ENCODE measurements around the gene DEDD2.

The DEDD2 gene

DNA sequence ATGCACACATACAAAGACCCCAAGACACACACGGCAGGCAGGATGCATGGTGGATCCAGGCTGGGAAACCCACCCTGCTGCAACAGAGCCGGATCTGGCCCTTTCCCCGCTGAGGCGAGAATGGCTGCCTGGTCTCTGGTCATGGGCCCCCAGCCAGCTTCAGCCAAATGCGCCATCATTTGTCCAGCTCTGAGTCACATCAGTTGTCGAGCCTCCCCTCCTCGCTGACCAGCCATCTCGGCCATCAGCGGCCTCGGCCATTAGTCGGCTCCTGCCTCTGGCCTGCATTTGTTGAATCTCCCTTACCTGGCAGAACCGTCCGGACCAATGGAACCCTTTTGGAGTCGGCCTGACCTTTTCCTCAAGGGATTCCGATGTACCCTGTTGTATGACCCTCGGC, 46.8 kb downstream of the DEDD2 start:
- no peak for DNase-seq (ENCODE audit: low read depth)

DNA sequence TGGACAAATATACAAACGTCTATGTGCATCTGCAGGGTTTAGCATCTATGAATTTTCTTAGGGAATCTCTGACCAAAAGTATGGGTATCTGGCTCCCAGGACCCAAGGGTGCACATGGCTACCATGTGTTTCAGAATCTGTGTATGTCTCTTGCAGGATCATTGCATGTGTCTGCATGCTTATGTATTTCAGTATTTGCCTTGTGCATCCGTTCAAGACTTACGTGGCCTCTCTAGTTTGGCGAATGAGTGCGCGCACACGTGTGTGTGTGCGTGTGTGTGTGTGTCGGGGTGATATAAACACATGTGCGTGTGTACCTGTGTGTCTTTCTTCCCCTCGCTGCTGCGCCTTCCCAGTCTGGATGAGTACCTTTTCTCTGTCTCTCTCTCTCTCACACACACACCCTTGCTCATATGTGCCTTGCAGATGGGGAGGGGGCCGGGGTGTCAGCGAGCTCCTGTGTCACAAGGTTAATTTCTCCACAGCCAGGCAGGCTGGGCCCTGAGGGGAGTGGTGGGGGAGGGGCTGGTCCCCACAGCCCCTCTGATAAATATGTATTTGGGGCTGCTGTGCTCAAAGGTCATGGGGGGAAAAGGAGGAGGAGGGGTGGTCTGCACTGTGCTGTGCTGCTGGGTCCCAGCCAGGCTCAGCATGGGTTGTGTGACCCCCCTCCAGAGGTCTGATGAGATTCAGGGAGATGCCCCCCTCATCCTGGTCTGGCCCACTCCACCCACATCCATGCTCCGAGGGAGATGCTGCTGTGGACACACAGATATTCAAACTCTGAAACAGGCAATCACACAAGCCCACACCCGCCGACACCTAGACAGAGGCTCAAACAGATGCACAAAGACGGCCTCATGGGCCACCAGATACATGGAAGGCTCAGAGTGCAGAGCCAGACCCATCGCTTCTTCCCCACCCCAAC, 47.7 kb downstream of the DEDD2 start:
- DNase-seq (ENCODE audit: low read depth), result no peak

DNA sequence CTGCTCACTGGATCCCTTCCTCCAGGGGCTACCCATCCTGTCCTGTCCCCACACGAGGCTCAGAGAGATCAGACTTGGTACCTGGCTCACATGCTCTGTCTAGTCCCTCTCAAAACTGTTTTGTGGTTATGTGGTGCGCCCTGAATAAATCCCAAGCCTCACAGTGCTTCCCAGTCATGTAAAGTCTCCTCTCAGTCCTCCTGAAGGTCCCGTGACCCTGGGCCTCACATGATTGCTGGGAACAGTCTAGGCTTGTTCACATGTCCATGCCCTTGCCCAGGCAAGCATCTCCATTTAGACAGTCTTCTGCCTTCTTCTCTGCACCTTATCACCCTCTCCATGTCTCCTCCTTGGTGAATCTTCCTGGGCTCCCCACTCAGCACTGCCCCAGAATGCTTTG, 49.3 kb downstream of the DEDD2 start:
- DNase-seq (ENCODE audit: low read depth), result no peak

DNA sequence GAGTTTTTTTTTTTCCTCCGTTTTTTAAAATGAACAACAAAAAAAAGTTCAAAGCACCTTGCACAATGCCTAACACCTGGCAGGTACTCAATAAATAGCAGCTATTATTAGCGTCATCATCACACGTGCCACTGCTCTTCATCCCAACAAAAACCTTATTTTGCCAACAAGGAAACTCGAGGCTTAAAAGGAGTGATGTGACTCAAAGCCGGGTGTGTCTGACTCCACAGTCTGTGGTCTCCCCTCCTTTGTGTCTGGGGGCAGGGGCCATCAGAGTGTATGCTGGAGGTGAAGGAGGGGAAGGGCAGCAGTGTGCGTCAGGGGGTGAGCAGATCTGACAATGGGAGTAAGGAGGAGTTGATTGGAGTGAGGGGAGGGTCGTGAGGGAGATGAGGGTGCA, 51.2 kb downstream of the DEDD2 start:
- no peak for DNase-seq (ENCODE audit: low read depth)

DNA sequence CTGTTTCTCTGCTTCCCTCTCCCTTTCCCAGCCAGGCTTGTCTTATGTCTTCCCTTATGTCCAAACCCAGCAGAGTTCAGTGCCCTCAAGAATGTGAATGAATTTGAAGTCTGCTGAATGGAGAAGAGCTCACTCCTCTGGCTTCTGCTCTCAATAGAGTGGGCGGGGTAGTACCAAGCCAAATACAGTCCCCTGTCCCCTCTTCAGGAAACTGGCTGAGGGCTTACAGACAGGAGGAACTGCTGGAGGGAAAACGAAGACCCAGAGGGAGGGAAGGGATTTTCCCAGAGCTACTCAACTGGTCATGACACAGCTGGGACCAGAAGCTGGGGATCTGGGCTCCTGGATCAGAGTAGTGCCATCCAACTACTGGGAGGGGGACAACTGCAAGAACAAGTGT, 52.3 kb downstream of the DEDD2 start:
- DNase-seq (ENCODE audit: low read depth), result no peak

DNA sequence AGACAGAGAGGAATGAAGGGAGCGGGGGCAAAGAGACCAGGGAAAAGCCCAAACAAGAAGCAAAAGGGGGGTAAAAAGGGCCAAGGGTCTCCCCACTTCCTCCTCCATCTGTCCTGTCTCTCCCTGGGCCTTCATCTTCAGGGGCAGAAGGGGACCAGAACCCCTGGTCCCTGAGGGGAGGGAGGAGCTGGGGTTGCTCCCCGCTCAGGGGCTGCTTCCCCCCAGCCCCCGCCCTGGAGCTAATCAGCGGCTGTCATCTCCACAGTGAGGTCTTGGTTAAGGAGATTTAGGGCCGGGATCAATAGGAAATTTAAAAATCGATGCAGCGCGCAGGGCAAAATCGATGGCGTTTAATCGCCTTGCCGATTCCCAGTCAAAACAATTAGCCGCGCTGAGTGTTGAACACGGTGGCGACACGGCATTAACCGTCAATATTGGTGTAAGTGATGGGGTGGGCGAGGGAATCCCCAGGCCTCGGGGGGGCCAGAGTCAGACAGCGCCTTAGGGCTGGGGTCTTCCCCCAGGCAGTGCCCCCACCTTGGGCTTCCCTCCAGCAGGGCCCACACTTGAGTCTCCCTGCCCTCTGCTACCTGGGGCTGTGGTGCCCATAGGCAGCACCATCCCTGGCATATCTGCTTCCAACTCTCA, 55.7 kb downstream of the DEDD2 start:
- DNase-seq (ENCODE audit: low read depth), result no peak

DNA sequence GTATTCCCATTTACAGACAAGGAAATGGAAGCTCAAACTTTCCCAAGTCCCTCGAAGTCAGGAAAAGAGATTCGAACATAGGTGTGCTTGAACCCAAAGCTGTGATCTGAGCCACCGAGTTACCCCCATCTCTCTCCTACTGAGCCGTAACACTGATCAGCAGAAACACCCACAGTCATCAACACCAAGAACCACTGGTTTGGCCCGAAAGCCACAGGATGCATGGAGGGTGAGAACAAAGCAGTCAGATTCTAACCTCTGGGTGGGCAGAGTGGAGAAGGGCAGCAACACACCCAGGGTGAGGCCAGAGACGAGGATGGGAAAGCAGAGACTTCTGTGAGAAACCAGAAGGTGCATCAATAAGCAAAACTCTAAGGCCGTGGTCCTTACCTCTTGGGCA, 57.5 kb downstream of the DEDD2 start:
- DNase-seq (ENCODE audit: low read depth), result no peak

DNA sequence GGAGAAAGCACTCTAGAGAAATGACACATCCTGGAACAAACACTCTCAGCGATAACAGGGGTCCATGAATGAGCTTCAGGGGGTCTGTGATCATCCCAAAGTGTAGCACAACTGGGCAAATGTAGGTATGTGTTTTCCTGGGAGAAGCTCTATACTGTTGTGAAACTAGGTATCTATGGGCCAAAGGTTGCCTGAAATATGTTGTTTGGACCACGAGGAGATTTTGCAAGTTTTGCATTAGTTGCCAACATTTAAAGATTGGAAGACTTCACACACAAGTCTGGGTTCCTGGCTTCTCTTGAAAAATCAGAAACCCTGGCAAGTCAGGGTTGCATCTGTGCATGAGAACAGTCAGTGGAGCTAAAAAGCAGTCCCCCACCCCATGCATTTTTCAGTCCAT, 58.6 kb downstream of the DEDD2 start:
- DNase-seq (ENCODE audit: low read depth), result no peak

DNA sequence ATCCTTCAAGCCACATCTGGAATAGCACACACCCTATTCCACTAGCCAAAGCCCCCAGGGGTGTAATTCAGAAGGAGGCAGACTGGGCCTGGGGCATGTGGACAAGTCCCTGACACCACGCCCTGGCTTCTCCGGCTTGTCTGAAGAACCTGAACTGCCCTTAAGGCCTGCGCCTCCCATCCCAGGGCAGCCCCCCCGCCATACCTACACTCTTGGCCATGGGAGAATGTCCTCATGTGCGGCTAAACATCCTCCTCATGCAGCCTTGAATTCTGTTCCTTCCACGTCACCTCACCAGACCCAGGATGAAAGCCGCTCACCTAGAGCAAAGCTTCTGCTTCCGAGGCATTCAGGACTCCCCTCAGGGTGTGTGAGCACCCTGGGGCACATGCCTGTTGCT, 60.9 kb downstream of the DEDD2 start:
- no peak for DNase-seq (ENCODE audit: low read depth)

DNA sequence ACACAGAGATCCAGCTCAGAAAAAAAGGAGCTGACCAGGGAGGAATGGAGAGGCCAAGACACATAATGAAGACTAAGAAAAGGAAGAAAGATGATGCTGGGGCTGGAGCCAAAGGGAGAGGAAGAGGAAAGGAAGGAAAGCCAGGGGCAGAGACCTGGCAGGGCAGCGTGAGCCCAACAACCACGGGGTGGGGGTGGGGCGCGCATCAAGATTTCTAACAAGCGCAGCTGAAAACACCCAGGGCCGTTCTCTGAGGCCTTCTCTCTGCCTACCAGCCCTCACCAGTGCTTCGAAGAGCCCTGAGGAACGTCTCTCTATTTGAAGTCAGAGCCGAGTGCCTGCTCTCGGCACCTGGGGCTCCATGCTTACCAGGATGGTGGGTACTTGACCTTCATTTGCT, 61.7 kb downstream of the DEDD2 start:
- DNase-seq (ENCODE audit: low read depth), result no peak

DNA sequence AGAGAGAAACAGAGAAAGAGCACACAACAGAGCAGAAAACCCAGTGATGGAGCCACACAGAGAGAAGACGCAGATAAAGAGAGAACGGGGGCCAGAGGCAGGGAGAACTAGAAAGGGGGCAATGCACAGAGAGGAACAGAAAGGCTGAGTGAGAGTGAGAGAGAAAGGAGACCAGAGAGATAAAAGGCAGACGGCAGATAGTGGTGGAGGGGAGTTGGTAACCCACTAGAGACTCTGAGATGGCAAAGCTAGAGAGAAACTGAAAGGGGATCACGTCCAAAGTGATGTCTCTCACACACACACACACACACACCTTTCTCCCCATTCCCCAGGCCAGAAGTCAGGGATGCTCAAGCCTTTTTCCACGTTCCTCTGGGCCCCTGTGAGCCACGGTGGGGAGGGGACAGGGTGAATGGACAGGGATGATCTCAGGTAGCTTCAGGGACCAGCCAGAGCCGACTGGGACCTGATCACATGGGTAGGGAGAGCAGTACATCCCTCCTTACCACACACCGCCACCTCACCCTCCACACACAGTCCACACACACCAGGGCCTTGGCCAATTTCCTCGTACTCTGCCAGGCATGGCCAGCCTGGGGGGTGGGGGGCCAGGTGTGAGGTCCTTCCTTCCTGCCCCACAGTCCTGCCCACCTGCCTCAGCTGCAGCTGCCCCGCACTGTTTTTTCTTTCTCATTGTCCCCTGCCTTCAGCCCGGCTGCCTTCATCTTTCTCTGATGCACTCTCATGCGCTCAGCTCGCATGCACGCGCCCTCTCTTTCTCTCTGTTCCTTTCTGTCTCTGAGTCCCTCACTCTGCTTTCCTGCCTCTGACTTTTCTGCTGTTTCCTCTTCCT, 62.8 kb downstream of the DEDD2 start:
- no peak for DNase-seq (ENCODE audit: low read depth)

DNA sequence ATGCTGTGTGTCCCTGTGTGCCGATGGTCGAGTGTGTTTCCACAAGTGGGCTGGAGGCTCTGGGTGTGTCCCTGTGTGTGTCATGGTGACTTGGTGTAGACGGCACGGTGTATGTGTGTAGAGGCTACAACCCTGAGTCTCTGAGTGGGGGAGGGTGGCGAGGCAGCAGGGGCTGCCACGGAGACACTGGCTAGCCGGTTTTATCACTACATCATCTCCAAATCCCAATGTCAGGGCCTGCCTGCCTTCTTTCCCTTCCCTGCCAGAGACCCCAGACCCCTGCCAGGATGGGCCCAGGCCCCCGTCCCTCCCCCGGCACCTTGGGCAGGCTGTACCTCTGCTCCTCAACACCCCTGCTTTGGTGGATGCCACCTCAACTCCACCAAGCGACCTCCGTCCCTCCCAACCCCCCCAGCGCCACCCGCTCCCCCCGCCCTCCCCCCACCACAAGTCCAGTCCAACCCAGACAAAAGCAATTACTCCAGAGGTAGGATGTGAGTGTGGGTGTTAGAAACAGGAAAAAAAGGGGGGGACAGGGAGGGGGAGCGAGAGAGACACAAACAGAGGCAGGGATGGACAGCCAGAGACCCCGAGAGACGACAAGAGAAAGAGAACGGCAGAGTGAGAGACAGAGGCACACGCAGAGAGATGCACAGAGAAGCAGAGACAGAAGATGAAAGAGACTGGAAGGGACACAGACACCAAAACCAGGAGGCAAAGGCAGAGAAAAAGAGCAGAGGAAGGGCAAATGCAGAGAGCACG, 63.6 kb downstream of the DEDD2 start:
- no peak for DNase-seq (ENCODE audit: low read depth)

DNA sequence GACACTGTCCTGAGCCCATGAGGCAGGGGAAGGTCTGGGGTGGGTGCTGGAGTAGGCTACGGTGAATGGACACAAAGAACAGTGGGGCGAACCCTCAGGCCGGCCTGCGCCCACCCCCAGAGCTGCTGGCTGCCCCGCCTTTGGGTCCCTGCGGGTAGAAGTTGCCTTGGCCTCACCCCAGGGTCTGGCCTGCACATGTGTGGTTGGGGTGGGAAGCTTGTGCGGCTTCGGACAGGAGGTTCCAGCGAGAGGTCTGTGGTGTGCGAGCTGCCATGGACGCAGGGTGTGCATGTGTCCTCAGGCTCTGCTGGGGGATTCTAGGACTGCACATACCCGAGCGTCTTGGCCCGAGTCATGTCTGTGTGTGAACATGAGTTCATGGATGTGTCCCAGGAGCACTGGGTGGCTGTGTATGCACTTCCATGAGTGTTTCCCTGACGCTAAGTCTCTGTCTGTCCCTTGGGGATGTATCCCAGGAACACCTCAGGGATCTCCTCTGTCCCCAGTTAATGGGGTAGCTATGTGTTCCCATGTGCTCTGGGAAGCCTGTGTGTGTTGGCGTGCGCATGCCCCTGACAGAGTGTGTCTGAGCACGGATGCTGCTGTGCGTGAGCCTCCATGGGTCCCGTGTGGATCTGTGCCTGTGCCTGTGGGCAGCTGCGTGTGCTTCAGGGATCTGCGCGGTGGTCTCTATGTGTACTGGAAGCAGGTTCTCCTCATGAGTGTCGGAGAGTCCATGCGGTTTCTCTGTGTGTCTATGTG, 64.4 kb downstream of the DEDD2 start:
- no peak for DNase-seq (ENCODE audit: low read depth)

DNA sequence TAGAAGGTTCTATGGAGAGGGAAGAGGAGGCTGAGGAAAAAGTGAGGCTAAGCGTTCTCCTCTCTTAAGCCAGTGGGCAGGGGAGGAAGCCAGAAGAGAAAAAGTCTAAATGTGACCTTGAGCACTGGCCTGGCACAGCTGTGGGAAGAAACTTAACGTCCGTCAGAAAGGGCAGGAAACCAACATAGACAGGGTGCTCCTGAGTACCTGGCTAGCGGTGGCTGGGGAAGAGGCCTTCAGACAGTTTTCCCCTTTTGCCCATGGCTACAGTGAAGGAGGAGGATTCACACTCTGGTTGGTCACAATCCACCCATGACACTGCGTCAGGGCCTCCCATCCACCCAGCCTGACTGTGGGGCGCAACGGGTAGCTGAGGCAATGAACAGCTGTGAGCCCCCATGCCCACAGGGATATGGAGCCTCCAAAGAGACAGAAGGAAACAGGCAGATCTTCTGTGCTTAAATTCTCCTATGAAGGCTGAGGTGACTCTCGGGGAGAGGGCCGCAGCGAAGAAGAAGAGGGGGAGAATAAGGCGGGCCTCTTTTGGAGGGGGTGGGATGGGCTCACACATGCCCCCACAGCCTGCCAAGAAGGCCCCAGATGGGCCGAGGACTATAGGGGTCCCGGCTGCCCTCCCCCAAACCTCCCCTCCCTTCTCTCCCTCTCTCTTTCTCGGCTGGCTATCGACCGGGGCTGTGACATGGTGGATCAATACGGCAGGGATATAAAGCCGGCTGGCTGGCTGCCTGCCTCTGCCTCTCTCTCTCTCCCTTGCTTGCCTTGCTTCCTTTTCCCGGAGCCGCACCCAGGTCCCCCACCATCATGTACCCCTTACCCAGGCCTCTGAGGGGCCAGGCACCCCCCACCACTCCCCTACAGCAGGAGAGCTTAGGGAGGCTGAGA, 65.4 kb downstream of the DEDD2 start:
- DNase-seq (ENCODE audit: low read depth), result no peak

DNA sequence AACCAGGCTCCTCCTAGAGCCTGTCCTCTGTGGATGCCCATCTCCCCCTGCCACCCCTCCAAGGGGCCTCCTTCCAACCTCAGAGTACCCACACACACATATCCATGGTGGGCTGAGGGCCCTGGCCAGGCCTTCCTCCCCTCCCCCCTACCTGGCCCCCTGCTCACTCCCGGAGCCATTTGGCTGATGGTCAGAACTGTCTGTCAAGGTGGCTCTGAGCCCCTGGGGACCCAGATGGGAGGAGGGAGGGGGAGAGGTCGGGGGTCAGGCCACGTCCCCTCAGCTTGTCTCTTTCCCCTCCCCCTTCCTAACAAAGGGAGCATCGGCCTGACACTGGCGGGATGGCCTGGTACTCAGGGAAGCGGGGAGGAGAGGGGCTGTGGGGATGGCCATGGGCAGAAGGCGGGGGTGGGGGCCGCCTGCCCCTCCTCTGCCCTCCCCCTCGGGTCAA, 66.5 kb downstream of the DEDD2 start:
- no peak for DNase-seq (ENCODE audit: low read depth)

DNA sequence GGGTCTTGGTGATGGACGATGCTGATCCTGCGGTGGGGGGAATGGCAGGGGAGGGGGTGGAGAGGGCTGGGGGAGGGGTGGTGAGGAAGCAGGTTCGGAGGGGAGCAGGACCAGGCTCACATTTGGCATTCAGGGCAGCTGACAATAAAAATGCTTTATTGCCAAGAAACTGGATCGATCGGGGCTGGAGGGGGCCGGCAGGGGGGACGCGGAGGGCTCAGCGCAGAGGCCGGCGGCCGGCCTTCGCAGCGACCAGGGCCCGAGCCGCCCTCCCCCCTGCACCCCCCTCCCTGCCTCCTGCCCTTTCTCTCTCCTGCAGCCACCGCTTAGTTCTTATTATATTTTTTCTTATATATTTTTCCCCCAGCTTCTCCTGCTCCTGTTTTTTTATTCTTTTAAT, 67.1 kb downstream of the DEDD2 start:
- no peak for DNase-seq (ENCODE audit: low read depth)

DNA sequence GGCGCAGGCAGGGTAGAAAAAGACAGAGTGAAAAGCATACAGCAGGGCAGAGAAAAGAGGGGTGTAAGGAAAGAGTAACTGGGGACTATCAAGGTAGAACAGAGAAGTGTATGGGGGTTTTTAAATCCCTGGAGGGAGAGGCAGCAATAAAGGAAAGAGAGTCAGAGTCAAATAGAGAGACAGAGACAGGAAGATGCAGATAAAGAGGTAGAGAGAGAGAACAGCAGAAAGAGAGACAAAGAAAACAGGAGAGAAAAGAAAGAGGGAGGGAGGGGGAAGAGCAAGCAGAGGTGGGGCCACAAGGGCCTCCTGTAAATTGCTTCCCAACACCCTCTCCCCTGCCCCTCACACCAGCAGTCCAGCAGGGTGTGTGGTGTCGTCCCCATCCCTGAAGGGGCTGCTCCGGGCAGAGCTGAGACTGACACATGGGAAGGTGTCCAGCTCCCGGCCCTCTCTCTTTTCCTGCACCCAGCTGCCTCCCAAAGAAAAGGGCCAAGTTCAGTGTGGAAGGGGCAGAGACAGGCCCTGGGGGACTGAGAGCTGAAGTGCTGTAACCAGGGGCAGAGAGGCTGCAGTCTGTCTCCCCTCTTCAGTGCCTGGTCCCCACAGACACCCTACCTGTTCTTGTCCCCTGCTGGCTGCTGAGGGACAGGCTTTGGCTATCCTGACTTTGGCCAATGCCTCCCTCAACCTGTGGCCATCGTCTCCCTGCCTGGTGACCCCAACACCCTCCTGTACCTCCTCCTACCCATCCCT, 67.9 kb downstream of the DEDD2 start:
- DNase-seq (ENCODE audit: low read depth), result no peak

All from activated T-cell treated with anti-CD3 and anti-CD28 coated beads for 1 hour (primary cell).